Liver (tissue), 3 donors: Measurements from ENCODE around the gene HTR2B.

ENCODE experiments used
- CTCF ChIP-seq: fragments of 150-350 bp; IDR thresholded peaks from 2 replicates; pipeline ENCODE4 v1.5.1; 2017; ENCODE audit warnings: improper control_type of control experiment, low read depth, low read length; ENCODE audit not compliant: missing input control
- MAX ChIP-seq: IDR thresholded peaks from 2 replicates; pipeline ENCODE4 v1.6.1; 2016; ENCODE audit warnings: antibody characterized with exemption
- RXRA ChIP-seq, 2 donors: IDR thresholded peaks; 2 replicates each; pipeline ENCODE4 v1.6.1; 2017 to 2018; ENCODE audit warnings: antibody characterized with exemption in 2 of 2, mild to moderate bottlenecking in 1 of 2
- ZBTB33 ChIP-seq: IDR thresholded peaks from 2 replicates; pipeline ENCODE4 v1.6.1; 2016; ENCODE audit warnings: antibody characterized with exemption
- donor health status: healthy.
- donor health status: healthy.

- TF ChIP-seq CTCF (no peak), ZBTB33 (no peak), RXRA (IDR thresholded peaks at IDR 0.05) (no peak), MAX (no peak)
Observed at GRCh38 chr2:231127480-231127879, 2.6 kb upstream of the HTR2B start.
